HCT116 (cell line): Measurements from ENCODE around the gene KIAA1328.

Source experiments
- CEBPB ChIP-seq: IDR thresholded peaks from 2 replicates; pipeline ENCODE4 v1.6.1; 2012; ENCODE audit warnings: low read depth
- EGR1 ChIP-seq: IDR thresholded peaks from 2 replicates; pipeline ENCODE4 v1.6.1; 2012; ENCODE audit warnings: low read depth
- EZH2phosphoT487 ChIP-seq: fragments of 200-600 bp; IDR thresholded peaks from 2 replicates; pipeline ENCODE4 v1.6.1; 2018; ENCODE audit warnings: antibody characterized with exemption, borderline replicate concordance
- POLR2A ChIP-seq: IDR thresholded peaks from 2 replicates; pipeline ENCODE4 v1.7.0; 2011; ENCODE audit warnings: borderline replicate concordance; ENCODE audit not compliant: insufficient read depth, insufficient read length; ENCODE audit errors: extremely low read depth
- TCF7L2 ChIP-seq: IDR thresholded peaks from 2 replicates; pipeline ENCODE4 v1.7.0; 2011; ENCODE audit warnings: borderline replicate concordance, inconsistent platforms; ENCODE audit not compliant: insufficient read depth, insufficient read length; ENCODE audit errors: extremely low read depth

DNA sequence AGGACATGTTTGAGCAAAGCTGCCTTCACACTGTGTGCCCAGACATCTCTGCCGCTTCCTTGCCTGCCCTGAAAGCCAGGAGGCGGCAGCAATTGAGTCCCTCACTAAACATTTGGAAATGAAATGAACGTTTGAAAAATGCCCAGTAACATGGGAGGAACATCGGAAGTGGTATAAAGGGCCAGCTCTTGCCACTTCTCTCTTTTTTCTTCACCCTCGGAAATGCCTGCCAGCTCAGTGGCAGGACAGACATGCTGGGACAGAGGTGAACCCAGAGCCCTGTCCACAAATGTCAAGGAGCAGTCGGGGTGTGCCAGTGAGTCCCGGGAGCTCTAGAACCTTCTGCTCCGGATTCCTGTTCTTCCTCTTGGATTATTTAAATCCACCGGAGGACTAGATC is 46.2 kb upstream of the KIAA1328 start:
- TF ChIP-seq EZH2phosphoT487 (no peak), POLR2A (no peak), TCF7L2 (no peak), EGR1 (no peak), CEBPB (no peak)
